HuH-7.5 (cell line): Measurements from ENCODE around the gene CERS5.
"Not testable (repeated sequence)": the region's sequence is repeated elsewhere in the genome, so short reads cannot be mapped to it uniquely, and the experiment has no call there.

Source experiments
- DNase-seq: peaks from one replicate; pipeline ENCODE4 v3.0.0; 2011; ENCODE audit warnings: low spot score

CERS5 gene

GRCh38 chr12:50102646-50103309 is 64.4 kb downstream of the CERS5 start:
- DNase-seq, result no peak

- DNase-seq, result no peak
Observed at GRCh38 chr12:50102131-50102531, 65.0 kb downstream of the CERS5 start.

- no peak for DNase-seq
Observed at GRCh38 chr12:50101663-50102062, 65.5 kb downstream of the CERS5 start.

GRCh38 chr12:50100561-50100960 is 66.6 kb downstream of the CERS5 start:
- no peak for DNase-seq

- DNase-seq, result no peak
Observed at GRCh38 chr12:50099302-50100008, 67.7 kb downstream of the CERS5 start.

GRCh38 chr12:50097952-50098351 is 69.2 kb downstream of the CERS5 start:
- no peak for DNase-seq

- DNase-seq, result no peak
Observed at GRCh38 chr12:50090391-50090790, 76.8 kb downstream of the CERS5 start.

GRCh38 chr12:50089730-50090129 is 77.4 kb downstream of the CERS5 start:
- no peak for DNase-seq

GRCh38 chr12:50088577-50089335 is 78.4 kb downstream of the CERS5 start:
- peak; percentile 82 for DNase-seq

- DNase-seq, result no peak
Observed at GRCh38 chr12:50087995-50088394, 79.2 kb downstream of the CERS5 start.

GRCh38 chr12:50087151-50087550 is 80.0 kb downstream of the CERS5 start:
- DNase-seq, result no peak

- DNase-seq, result no peak
Observed at GRCh38 chr12:50086148-50086547, 81.0 kb downstream of the CERS5 start.

GRCh38 chr12:50085615-50086072 is 81.5 kb downstream of the CERS5 start:
- DNase-seq, result no peak

GRCh38 chr12:50084775-50085614 is 82.2 kb downstream of the CERS5 start, which contains the start of gene SMARCD1:
TSS of gene SMARCD1 (plus strand) at chr12:50085342. CDS start at chr12:50085370, 28 bp downstream.
- peak; percentile 96 for DNase-seq

- not testable (repeated sequence) for DNase-seq
Observed at GRCh38 chr12:50084409-50084774, 82.8 kb downstream of the CERS5 start.

GRCh38 chr12:50083301-50083700 is 83.9 kb downstream of the CERS5 start:
- DNase-seq, result no peak

GRCh38 chr12:50082644-50083043 is 84.5 kb downstream of the CERS5 start:
- peak; percentile 56 for DNase-seq

- no peak for DNase-seq
Observed at GRCh38 chr12:50081096-50081808, 85.9 kb downstream of the CERS5 start.

GRCh38 chr12:50079771-50080170 is 87.4 kb downstream of the CERS5 start:
- DNase-seq, result no peak
